HG03378 (cell line): ENCODE data around the gene SLC8A2.

ENCODE experiments used
- ATAC-seq: cut with Tn5 transposase; IDR thresholded peaks from one replicate; pipeline ENCODE4 v1.9.1; 2021; ENCODE audit warnings: mild to moderate bottlenecking, moderate library complexity; ENCODE audit not compliant: unreplicated experiment

The SLC8A2 gene

GRCh38 chr19:47464675-47465419 is 6.8 kb downstream of the SLC8A2 start:
- no peak for ATAC-seq

GRCh38 chr19:47461876-47462275 is 9.8 kb downstream of the SLC8A2 start:
- no peak for ATAC-seq

DNA sequence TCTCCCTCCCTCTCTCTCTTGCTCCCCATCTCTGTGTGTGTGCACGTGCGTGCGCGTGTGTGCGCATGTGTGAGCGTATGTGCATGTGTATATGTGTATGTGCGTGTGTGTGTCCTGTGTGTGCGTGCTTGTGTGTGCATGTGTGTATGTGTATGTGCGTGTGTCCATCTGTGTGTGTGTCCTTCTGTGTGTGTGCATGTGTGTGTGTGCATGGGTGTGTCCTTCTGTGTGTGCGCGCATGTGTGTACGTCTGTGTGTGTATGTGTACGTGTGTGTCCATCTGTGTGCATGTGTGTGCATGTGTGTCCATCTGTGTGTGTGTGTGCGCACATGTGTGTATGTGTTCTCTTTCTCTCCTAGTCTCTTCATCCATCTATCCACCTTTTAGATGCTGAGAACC is 12.2 kb downstream of the SLC8A2 start:
- no peak for ATAC-seq

GRCh38 chr19:47458672-47459071 is 13.0 kb downstream of the SLC8A2 start:
- no peak for ATAC-seq

DNA sequence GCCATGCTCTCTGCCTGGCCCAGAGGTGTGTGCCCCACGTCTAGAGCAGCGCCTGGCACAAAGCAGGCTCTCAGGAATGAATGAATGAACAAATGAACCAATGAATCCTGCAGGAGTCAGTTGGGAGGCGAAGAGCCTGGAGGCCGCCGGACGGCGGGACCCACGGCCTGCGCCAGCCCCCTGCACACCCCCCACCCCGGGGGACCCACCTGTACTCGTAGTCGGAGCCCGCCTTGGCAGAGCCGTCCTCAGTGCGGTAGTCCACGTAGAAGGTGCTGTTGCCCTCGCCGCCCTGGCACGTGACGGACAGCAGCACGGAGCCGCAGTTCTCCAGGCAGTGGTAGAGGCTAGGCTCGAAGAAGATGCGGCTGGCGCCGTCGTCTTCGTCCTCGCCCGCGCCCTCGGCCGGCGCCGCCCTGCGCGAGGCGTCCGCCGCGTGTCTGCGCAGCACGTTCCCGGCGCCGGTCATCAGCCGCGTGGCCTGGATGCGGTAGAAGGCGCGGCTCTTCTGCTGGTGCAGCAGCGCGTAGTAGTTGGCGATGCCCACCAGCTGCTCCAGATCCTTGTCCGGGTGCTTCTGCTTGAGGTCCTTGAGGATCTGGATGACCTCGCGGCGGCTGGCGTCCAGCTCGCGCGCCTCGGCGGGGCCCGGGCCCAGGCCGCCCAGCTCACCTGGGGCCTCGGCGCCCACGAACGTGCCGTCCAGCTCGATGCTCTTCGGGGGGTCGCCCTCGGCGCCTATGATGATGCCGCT is 14.8 kb downstream of the SLC8A2 start:
- ATAC-seq, result no peak

DNA sequence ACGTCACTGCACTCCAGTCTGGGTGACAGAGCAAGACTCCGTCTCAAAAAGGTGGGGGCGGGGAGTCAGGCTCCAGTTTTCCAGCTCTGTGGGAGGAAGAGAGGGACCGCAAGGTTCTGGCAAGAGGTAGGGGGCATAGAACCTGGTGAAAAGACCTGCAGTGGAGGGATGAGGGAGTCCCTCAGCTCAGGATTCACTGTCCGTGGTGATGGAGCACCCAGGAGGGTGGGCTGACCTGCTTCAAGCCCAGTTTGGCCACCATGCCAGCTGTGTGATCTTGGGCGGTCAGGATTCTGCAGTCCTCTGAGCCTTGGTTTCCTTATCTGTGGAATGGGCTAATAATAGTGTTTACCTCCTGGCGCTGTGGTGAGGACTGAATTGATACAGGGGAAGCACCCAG is 21.2 kb downstream of the SLC8A2 start:
- no peak for ATAC-seq

GRCh38 chr19:47448360-47448727 is 23.3 kb downstream of the SLC8A2 start:
- no peak for ATAC-seq

- no peak for ATAC-seq
Measured at GRCh38 chr19:47447470-47448359, 24.0 kb downstream of the SLC8A2 start.

GRCh38 chr19:47446534-47447469 is 24.9 kb downstream of the SLC8A2 start:
- ATAC-seq, result no peak

- no peak for ATAC-seq
Measured at GRCh38 chr19:47445937-47446402, 25.7 kb downstream of the SLC8A2 start.

DNA sequence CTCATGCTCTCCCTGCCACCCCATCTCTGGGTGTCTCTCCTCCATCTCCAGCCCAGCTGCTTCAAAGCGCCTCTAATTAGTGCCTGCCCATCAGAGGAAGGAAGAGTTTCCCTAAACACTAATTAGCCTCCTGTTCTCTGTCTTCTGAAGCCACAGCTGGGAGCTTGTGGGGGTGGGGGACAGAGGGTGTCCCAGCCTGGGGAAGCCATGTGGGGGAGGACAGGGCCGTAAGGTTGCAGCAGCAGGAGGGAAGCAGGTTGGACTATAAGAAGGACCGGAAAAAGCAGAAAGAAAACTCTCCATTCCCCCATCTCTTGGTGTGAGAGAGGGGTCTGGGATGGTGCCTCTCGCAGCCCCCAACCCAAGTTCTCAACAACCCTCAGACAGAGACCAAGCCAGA is 26.2 kb downstream of the SLC8A2 start:
- no peak for ATAC-seq

DNA sequence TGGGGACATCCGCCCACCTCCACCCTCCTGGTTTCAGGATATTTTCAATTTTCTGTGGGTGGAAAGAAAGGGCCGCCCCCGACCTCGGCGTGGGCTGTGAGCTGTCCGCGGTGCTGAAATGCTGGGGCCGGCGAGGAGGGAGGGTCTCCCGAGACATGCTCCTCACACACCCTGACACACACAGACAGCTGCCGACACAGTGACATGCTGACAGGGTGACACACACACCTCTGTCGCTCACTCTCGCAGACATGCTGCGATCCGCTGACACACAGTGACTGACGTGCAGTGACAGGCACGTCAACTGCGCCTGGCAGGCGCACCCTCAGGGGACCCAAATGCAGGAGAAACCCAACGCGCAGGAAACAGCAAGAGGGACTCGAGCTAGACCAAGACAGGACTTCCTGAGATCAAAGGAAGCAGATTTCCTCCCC is 27.3 kb downstream of the SLC8A2 start:
- ATAC-seq, result no peak

DNA sequence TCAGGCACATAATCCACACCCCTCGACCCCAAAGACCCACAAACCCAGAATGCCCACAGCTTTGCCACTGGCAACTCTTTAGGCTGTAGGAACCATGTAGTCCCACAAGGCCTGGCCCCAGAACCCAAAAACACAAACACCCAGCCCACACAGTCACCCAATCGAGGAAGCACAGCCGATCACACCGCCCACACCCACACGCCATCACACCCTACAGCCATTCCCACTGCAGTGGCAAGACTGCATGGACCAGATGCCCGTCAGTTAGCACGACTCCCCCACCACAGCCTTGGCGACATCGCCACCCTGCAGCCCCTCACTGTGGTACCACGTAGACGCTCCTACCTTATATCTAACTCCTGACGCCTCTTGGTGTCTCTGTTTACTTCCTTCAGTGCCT is 28.4 kb downstream of the SLC8A2 start:
- ATAC-seq, result no peak

- ATAC-seq, result no peak
Measured at GRCh38 chr19:47438793-47439220, 32.9 kb downstream of the SLC8A2 start.

- ATAC-seq, result no peak
Measured at GRCh38 chr19:47437500-47437899, 34.2 kb downstream of the SLC8A2 start.

DNA sequence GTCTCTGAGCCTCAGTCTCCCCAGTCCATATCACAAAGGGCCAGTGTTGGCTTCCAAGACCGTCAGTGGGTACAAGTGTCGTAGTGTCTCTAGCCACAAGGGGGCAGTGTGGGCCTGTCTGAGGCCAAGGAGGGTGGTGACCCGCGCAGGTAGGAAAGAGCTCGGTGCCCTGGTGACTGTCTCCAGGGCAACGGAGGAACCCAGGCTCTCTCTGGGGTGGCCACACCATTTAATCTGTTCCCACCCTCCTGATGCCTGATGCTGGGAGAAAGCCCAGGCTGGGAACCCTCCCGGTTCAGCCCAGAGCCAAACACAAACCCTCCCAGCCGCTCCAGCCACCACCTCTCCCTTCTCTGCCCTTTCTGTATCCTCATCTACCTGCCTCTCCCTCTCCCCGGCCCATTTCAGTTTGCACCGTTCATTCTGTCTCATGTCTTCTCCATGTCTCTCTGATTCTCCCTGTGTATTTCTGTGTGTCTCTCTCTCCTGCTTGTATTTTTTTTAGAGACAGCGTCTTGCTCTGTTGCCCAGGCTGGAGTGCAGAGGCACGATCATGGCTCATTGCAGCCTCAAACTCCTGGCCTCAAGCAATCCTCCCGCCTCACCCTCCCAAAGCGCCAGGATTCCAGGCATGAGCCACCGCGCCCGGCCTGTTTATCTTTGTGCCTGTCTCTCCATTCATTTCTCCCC is 34.8 kb downstream of the SLC8A2 start:
- ATAC-seq, result no peak

- ATAC-seq, result no peak
Measured at GRCh38 chr19:47435883-47436417, 35.7 kb downstream of the SLC8A2 start.

GRCh38 chr19:47435196-47435595 is 36.5 kb downstream of the SLC8A2 start:
- no peak for ATAC-seq

GRCh38 chr19:47434088-47434487 is 37.6 kb downstream of the SLC8A2 start:
- ATAC-seq, result no peak
